H9 (cell line): ENCODE data around the gene CHCHD10. TPM values are rescaled to one million over a fixed set of nuclear protein-coding genes. Genes with fewer than 3 reads are reported as not detected.

Experiments
- DNase-seq: peaks from one replicate; pipeline ENCODE4 v3.0.0-alpha.2; 2017
- H2AFZ ChIP-seq: one replicate; pipeline ENCODE4 v1.6.1; 2013; ENCODE audit warnings: mild to moderate bottlenecking, low read length, control low read depth, moderate library complexity
- H2AK5ac ChIP-seq: 2 replicates; pipeline ENCODE4 v1.6.1; 2013; ENCODE audit warnings: low read length, control low read depth, mixed read lengths; ENCODE audit not compliant: insufficient read length
- H2BK120ac ChIP-seq: one replicate; pipeline ENCODE4 v1.6.1; 2013; ENCODE audit warnings: low read depth, mild to moderate bottlenecking, low read length, control low read depth, inconsistent platforms; ENCODE audit not compliant: poor library complexity, severe bottlenecking
- H2BK12ac ChIP-seq: 2 replicates; pipeline ENCODE4 v1.6.1; 2013; ENCODE audit warnings: low read length, control low read depth, mixed read lengths, low read depth; ENCODE audit not compliant: insufficient read length
- H2BK15ac ChIP-seq: 2 replicates; pipeline ENCODE4 v1.6.1; 2013; ENCODE audit warnings: low read depth, low read length, control low read depth
- H2BK20ac ChIP-seq: one replicate; pipeline ENCODE4 v1.6.1; 2013; ENCODE audit warnings: low read depth, mild to moderate bottlenecking, low read length, control low read depth, inconsistent platforms; ENCODE audit not compliant: poor library complexity, severe bottlenecking
- H2BK5ac ChIP-seq: 2 replicates; pipeline ENCODE4 v1.6.1; 2013; ENCODE audit warnings: low read length, control low read depth, mixed read lengths; ENCODE audit not compliant: insufficient read length
- H3K14ac ChIP-seq: 2 replicates; pipeline ENCODE4 v1.6.1; 2013; ENCODE audit warnings: low read length, control low read depth; ENCODE audit not compliant: insufficient read depth
- H3K18ac ChIP-seq: 2 replicates; pipeline ENCODE4 v1.6.1; 2013; ENCODE audit warnings: low read depth, mild to moderate bottlenecking, mixed read lengths, low read length, control low read depth; ENCODE audit not compliant: insufficient read length
- H3K23ac ChIP-seq: 2 replicates; pipeline ENCODE4 v1.6.1; 2013; ENCODE audit warnings: low read length, control low read depth, mixed read lengths, low read depth; ENCODE audit not compliant: insufficient read length
- H3K23me2 ChIP-seq: 2 replicates; pipeline ENCODE4 v1.6.1; 2013; ENCODE audit warnings: low read depth, mild to moderate bottlenecking, mixed read lengths, low read length, control low read depth; ENCODE audit not compliant: insufficient read length, poor library complexity, severe bottlenecking
- H3K27ac ChIP-seq: 2 replicates; pipeline ENCODE4 v1.5.1; 2013; ENCODE audit warnings: low read length, control low read depth, mixed read lengths, low read depth; ENCODE audit not compliant: insufficient read length
- H3K27me3 ChIP-seq: 2 replicates; pipeline ENCODE4 v1.6.1; 2013; ENCODE audit warnings: low read length, control low read depth, inconsistent platforms; ENCODE audit not compliant: insufficient read depth
- H3K4ac ChIP-seq: 2 replicates; pipeline ENCODE4 v1.6.1; 2013; ENCODE audit warnings: low read depth, mild to moderate bottlenecking, control low read depth, inconsistent platforms, low read length, moderate library complexity
- H3K4me1 ChIP-seq: 2 replicates; pipeline ENCODE4 v1.6.1; 2013; ENCODE audit warnings: low read length, control low read depth, inconsistent platforms; ENCODE audit not compliant: insufficient read depth
- H3K4me2 ChIP-seq: 2 replicates; pipeline ENCODE4 v1.6.1; 2013; ENCODE audit warnings: low read length, control low read depth, mixed read lengths; ENCODE audit not compliant: insufficient read length, insufficient read depth
- H3K56ac ChIP-seq: 2 replicates; pipeline ENCODE4 v1.6.1; 2013; ENCODE audit warnings: low read depth, mild to moderate bottlenecking, mixed read lengths, low read length, control low read depth; ENCODE audit not compliant: insufficient read length
- H3K79me1 ChIP-seq: 2 replicates; pipeline ENCODE4 v1.6.1; 2013; ENCODE audit warnings: low read depth, mild to moderate bottlenecking, moderate library complexity, low read length, control low read depth, inconsistent platforms; ENCODE audit not compliant: insufficient read depth, poor library complexity, severe bottlenecking
- H3K79me2 ChIP-seq: 2 replicates; pipeline ENCODE4 v1.6.1; 2013; ENCODE audit warnings: low read length, control low read depth, inconsistent platforms; ENCODE audit not compliant: insufficient read depth
- H3K9ac ChIP-seq: 2 replicates; pipeline ENCODE4 v1.6.1; 2013; ENCODE audit warnings: low read length, control low read depth, mixed read lengths; ENCODE audit not compliant: insufficient read length; ENCODE audit errors: extremely low read depth
- H3K9me3 ChIP-seq: one replicate; pipeline ENCODE4 v1.6.1; 2013; ENCODE audit warnings: low read depth, low read length, inconsistent platforms; ENCODE audit not compliant: control insufficient read depth
- H3T11ph ChIP-seq: one replicate; pipeline ENCODE4 v1.6.1; 2013; ENCODE audit warnings: mild to moderate bottlenecking, low read length, control low read depth, inconsistent platforms
- H4K20me1 ChIP-seq: one replicate; pipeline ENCODE4 v1.6.1; 2013; ENCODE audit not compliant: control insufficient read depth, insufficient read length, insufficient read depth
- H4K5ac ChIP-seq: 2 replicates; pipeline ENCODE4 v1.6.1; 2013; ENCODE audit warnings: low read depth, mild to moderate bottlenecking, mixed read lengths, low read length, control low read depth; ENCODE audit not compliant: insufficient read length
- H4K8ac ChIP-seq: replicated peaks from 2 replicates; pipeline ENCODE4 v1.6.1; 2013; ENCODE audit warnings: low read length, control low read depth, mixed read lengths, low read depth; ENCODE audit not compliant: insufficient read length
- H4K91ac ChIP-seq: 2 replicates; pipeline ENCODE4 v1.6.1; 2013; ENCODE audit warnings: low read depth, mild to moderate bottlenecking, moderate library complexity, mixed read lengths, low read length, control low read depth; ENCODE audit not compliant: insufficient read length
- H3K27ac Mint-ChIP-seq, 3 experiments: 2 replicates in 2 of 3; 3 replicates in 1 of 3; pipeline ENCODE4 v1.8.0; 2020 to 2021; ENCODE audit warnings: mixed read lengths in 3 of 3, mild to moderate bottlenecking in 1 of 3, moderate library complexity in 1 of 3
- H3K27me3 Mint-ChIP-seq: 2 replicates; pipeline ENCODE4 v1.8.0; 2021; ENCODE audit warnings: low read depth, mild to moderate bottlenecking, moderate library complexity, mixed read lengths
- H3K36me3 Mint-ChIP-seq, 3 experiments: 2 replicates in 2 of 3; 3 replicates in 1 of 3; pipeline ENCODE4 v1.8.0; 2020 to 2021; ENCODE audit warnings: low read depth in 3 of 3, mixed read lengths in 3 of 3; ENCODE audit not compliant: insufficient read depth in 1 of 3
- H3K4me1 Mint-ChIP-seq, 2 experiments: 2 replicates each; pipeline ENCODE4 v1.8.0; 2020; ENCODE audit warnings: mixed read lengths in 2 of 2
- H3K4me3 Mint-ChIP-seq, 2 experiments: 2 replicates in 1 of 2; 3 replicates in 1 of 2; pipeline ENCODE4 v1.8.0; 2020 to 2021; ENCODE audit warnings: mild to moderate bottlenecking in 2 of 2, mixed read lengths in 2 of 2, moderate library complexity in 1 of 2
- H3K9me3 Mint-ChIP-seq, 2 experiments: 2 replicates in 1 of 2; 3 replicates in 1 of 2; pipeline ENCODE4 v1.8.0; 2020; ENCODE audit warnings: mild to moderate bottlenecking in 2 of 2, mixed read lengths in 2 of 2, moderate library complexity in 1 of 2
- CTCF ChIP-seq: fragments of 200-600 bp; sonication (generic); conservative IDR thresholded peaks from 3 replicates; pipeline ENCODE4 v1.8.0; 2021; ENCODE audit warnings: antibody characterized with exemption, mild to moderate bottlenecking
- WGBS: extraction: QIAGEN DNeasy Blood & Tissue Kit; methylation state at CpG from one replicate; pipeline ENCODE4 v1.1.7; 2013; ENCODE audit warnings: missing lambda C conversion rate, low lambda C conversion rate, mixed read lengths; ENCODE audit not compliant: insufficient read length; ENCODE audit errors: extremely low coverage; 5-methylcytosine and 5-hydroxymethylcytosine counted together
- total RNA-seq: library from RNA; stranded (reverse); gene quantifications from 2 replicates; pipeline ENCODE4 v1.2.1, GENCODE V29; 2021

The CHCHD10 gene
- total RNA-seq, 1 experiment from 2014 or later: 53.7 TPM

GRCh38 chr22:23754220-23754919, 13.4 kb downstream of the CHCHD10 start, which contains the start of gene VPREB3:
Gene VPREB3 (minus strand): TSS chr22:23754425. CDS start chr22:23754363, 62 bp downstream.
- Mint-ChIP-seq H3K36me3 (no peaks in the 10 kb centered on the region; a peak in 1 of 7 replicates), H3K27me3 (peaks cover 10% of the 10 kb centered on the region), H3K4me3 (no peak within 1 kb of the TSS), H3K9me3 (no peaks in the 10 kb centered on the region; a peak in 1 of 5 replicates), H3K4me1 (peaks cover 19 to 47% of the 10 kb centered on the region in 2 experiments), H3K27ac (peak within 1 kb of the TSS in 1 of 3 experiments; percentile 76; a peak in 2 of 7 replicates)
- no peak within 1 kb of the TSS for H3K4me2 ChIP-seq
- H3K27ac ChIP-seq: no peak within 1 kb of the TSS
- H3K14ac ChIP-seq: no peak within 1 kb of the TSS; the same call in 1 of the 2 replicates
- no peak within 1 kb of the TSS for H2AFZ ChIP-seq
- H3K4me1 ChIP-seq: no peaks in the 10 kb centered on the region; the same call in 1 of the 2 replicates
- H4K8ac ChIP-seq: no peak within 1 kb of the TSS
- no peak within 1 kb of the TSS for H4K91ac ChIP-seq
- H3K56ac ChIP-seq: no peak within 1 kb of the TSS
- no peaks in the 10 kb centered on the region for H4K20me1 ChIP-seq
- H3K79me1 ChIP-seq: no peaks in the 10 kb centered on the region
- H4K5ac ChIP-seq: no peak within 1 kb of the TSS
- no peak within 1 kb of the TSS for H2BK20ac ChIP-seq
- WGBS: no CpG with 5 or more reads among the region's 14 CpGs
- H3K23me2 ChIP-seq: peaks cover 8% of the 10 kb centered on the region
- H3K79me2 ChIP-seq: no peaks in the 10 kb centered on the region
- H2BK120ac ChIP-seq: no peak within 1 kb of the TSS
- H3T11ph ChIP-seq: no peak within 1 kb of the TSS
- no peak within 1 kb of the TSS for H2BK12ac ChIP-seq
- H2BK15ac ChIP-seq: no peak within 1 kb of the TSS
- no peak for TF ChIP-seq CTCF
- H2AK5ac ChIP-seq: no peak within 1 kb of the TSS
- DNase-seq: no peak
- no peak within 1 kb of the TSS for H3K4ac ChIP-seq
- no peak within 1 kb of the TSS for H2BK5ac ChIP-seq
- no peaks in the 10 kb centered on the region for H3K9me3 ChIP-seq
- H3K23ac ChIP-seq: no peak within 1 kb of the TSS
- H3K9ac ChIP-seq: no peak within 1 kb of the TSS
- no peaks in the 10 kb centered on the region for H3K27me3 ChIP-seq
- no peak within 1 kb of the TSS for H3K18ac ChIP-seq
